ENCODE data around the gene ST8SIA1.
"Not testable (repeated sequence)": the region's sequence is repeated elsewhere in the genome, so short reads cannot be mapped to it uniquely, and the experiment has no call there.

Gene ST8SIA1

GRCh38 chr12:22334410-22335100 is at the start of gene ST8SIA1:
Gene ST8SIA1 (minus strand): TSS chr12:22334707. CDS start chr12:22334232, 475 bp downstream.
- no peak for TF ChIP-seq CTCF (IDR thresholded peaks at IDR 0.05; ENCODE audit: low read depth, low read length, missing control alignments)
- H3K4me3 ChIP-seq (replicated peaks; ENCODE audit: low read depth, low read length): peak within 1 kb of the TSS; percentile 33
- DNase-seq (ENCODE audit: extremely low read depth, low read depth): no peak

GRCh38 chr12:22380031-22380430 is 45.5 kb upstream of the ST8SIA1 start:
- H3K4me3 ChIP-seq (replicated peaks; ENCODE audit: low read depth, low read length): no peak overlapping the region
- TF ChIP-seq CTCF (IDR thresholded peaks at IDR 0.05; ENCODE audit: low read depth, low read length, missing control alignments): no peak
- DNase-seq (ENCODE audit: extremely low read depth, low read depth): no peak

GRCh38 chr12:22377731-22378496 is 43.4 kb upstream of the ST8SIA1 start:
- DNase-seq (ENCODE audit: extremely low read depth, low read depth): no peak

GRCh38 chr12:22376596-22377150 is 42.2 kb upstream of the ST8SIA1 start:
- H3K4me3 ChIP-seq (replicated peaks; ENCODE audit: low read depth, low read length); DNase-seq (ENCODE audit: extremely low read depth, low read depth): not testable (repeated sequence)

More at GRCh38 chr12:22377731-22378496, 43.4 kb upstream of the ST8SIA1 start:
- no peak overlapping the region for H3K4me3 ChIP-seq (replicated peaks; ENCODE audit: low read depth, low read length)
- TF ChIP-seq CTCF (IDR thresholded peaks at IDR 0.05; ENCODE audit: low read depth, low read length, missing control alignments): no peak

- TF ChIP-seq CTCF (IDR thresholded peaks at IDR 0.05; ENCODE audit: low read depth, low read length, missing control alignments): no peak
- H3K4me3 ChIP-seq (replicated peaks; ENCODE audit: low read depth, low read length): no peak overlapping the region
- no peak for DNase-seq (ENCODE audit: extremely low read depth, low read depth)
Observed at GRCh38 chr12:22374508-22374907, 40.0 kb upstream of the ST8SIA1 start.

- no peak overlapping the region for H3K4me3 ChIP-seq (replicated peaks; ENCODE audit: low read depth, low read length)
- DNase-seq (ENCODE audit: extremely low read depth, low read depth): no peak
- TF ChIP-seq CTCF (IDR thresholded peaks at IDR 0.05; ENCODE audit: low read depth, low read length, missing control alignments): no peak
Observed at GRCh38 chr12:22372277-22372837, 37.9 kb upstream of the ST8SIA1 start.

GRCh38 chr12:22366181-22366580 is 31.7 kb upstream of the ST8SIA1 start:
- no peak for TF ChIP-seq CTCF (IDR thresholded peaks at IDR 0.05; ENCODE audit: low read depth, low read length, missing control alignments)
- H3K4me3 ChIP-seq (replicated peaks; ENCODE audit: low read depth, low read length): no peak overlapping the region
- no peak for DNase-seq (ENCODE audit: extremely low read depth, low read depth)
